HG02571 (cell line): ENCODE measurements around the gene SGSM1.
"Not testable (repeated sequence)": the region's sequence is repeated elsewhere in the genome, so short reads cannot be mapped to it uniquely, and the experiment has no call there.

ENCODE experiments used
- ATAC-seq: cut with Tn5 transposase; IDR thresholded peaks from one replicate; pipeline ENCODE4 v1.9.1; 2021; ENCODE audit warnings: mild to moderate bottlenecking, moderate library complexity; ENCODE audit not compliant: unreplicated experiment

The SGSM1 gene

DNA sequence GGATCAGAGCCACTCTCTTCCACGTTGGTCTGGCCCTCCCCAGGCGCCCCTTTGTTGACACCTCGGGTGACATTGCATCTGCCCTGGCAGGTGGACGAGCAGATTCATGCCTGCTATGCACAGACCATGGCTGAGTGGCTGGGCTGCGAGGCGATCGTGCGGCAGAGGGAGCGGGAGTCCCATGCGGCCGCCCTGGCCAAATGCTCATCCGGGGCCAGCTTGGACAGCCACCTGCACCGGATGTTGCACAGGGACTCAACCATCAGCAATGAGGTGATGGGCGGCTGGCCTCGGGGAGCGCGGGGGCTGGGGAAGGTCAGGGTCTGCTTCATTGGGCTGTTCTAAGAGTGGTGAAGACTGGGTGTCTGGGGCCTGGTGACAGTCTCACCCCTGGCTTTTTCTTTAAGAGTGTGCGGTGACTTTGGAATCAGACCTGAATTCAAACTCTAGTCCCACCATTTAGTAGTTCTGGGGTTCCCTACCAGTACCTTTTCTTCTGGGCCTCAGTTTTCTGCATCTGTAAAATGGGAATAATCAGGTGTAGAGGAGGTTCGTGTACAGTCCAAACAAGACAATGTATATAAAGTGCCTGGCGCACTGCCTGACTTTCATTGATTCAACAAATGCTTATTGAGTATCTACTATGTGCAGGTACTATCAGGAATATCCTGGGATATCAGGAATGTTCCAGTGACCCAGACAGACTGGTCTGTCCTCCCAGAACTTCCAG, 87.5 kb downstream of the SGSM1 start:
- no peak for ATAC-seq

DNA sequence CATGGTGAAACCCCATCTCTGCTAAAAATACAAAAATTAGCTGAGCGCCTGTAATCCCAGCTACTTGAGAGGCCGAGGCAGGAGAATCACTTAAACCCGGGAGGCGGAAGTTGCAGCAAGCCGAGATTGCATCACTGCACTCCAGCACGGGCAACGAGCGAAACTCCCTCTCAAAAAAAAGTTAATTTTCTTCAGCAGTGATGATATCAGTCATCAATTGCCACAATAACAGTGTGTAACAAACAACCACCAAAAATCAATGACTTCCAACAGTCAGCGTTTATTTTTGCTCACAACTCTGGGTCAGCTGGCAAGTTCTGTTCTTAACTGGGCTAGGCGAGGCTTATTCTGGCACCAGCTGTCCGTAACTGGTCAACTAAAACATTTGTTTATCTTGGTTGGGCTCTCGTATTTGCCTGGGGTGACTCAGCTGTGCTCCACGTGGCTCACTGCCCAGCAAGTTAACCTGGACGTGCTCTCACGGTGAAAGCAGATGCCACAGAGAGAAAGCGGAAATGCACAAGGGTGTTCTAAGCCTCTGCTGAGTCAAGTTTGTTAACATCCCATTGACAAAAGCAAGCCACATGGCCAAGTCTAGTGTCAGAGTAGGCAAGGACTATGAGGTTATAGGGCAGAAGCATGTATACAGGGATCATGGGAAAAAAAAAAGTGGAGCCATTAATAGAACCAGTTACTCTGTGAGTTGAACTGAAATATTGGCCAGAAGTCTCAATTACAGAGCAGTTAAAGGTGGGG, 88.4 kb downstream of the SGSM1 start:
- ATAC-seq, result no peak

DNA sequence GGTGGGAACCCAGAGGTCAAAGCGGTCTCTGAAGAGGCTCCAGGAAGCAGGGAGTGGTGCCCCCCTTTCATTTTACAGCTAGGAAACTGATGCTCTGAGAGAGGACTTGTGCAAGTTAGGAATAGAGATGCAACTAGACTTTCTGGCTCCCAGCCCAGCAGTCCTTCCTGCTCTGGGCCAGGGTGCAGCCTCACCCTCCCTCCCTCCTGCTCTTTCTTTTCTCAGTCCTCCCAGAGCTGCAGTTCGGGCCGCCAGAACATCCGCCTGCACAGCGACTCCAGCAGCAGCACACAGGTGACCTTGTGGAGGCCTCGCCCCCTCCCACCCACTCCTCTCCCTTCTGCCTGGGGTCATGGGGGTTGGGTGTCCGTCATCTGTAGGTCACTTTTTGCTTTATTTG, 89.0 kb downstream of the SGSM1 start:
- ATAC-seq, result no peak

DNA sequence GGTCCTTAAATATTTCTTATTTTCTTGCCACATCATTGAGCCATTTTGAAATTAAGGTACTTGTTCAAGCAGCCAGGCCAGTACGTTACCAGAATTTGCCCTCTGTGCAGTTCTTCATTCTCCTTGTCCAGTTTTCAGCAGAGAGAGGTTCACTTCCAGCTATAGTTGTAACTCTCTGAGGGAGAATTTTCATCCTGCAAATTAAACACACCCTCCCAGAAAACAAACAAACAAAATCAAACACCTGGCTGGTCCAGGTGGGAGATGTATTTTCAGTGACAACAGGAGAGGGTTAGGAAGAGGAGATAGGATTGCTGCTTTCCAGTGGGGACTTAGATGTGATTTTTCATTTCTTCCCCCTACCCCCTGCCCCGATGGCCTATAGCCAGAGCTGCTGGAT, 95.4 kb downstream of the SGSM1 start:
- no peak for ATAC-seq

DNA sequence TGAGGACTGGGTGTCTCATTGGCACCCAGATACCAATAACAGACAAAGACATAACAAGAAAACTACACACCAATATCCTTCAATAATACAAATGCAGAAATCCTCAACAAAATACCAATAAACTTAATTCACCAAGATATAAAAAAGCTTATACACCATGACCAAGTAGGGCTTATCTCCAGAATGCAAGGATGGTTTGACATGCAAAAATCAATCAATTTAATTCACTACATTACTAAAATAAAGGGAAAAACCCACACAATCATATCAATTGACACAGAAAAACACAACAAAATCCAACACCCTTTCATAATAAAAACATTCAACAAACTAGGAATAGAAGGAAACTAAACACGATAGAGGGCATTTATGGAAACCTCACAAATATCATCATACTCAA, 99.9 kb downstream of the SGSM1 start:
- ATAC-seq, result no peak

DNA sequence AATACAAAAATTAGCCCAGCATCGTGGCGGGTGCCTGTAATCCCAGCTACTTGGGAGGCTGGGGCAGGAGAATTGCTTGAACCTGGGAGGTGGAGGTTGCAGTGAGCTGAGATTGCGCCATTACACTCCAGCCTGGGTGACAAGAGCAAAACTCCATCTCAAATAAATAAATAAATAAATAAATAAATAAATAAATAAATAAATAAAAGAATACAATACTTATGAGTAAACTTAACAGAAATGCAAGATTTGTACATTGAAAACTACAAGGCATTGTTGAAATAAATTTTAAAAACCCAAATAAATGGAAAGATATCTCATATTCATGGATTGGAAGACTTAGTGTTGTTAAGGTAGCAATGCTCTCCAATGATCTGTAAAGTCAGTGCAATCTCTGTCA, 101.1 kb downstream of the SGSM1 start:
- ATAC-seq, result not testable (repeated sequence)

DNA sequence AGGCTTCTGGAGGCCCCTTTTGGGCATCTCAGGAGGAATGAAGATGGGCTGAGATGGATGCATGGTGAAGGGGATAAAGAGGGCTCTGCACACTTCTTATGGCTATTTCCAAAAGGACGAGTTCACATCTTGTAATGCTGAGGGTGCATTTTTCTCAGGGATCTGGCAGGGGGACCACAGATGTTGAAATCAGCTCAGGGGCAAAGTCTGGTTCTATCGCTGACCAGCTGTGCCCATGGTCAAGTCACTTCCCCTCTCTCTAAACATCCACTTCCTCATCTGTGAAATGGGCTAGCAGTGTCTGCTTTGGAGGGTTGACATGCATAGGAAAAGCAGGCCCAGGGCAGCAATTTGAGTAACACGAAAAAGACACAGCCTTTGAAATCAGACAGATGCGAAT, 114.0 kb downstream of the SGSM1 start:
- no peak for ATAC-seq

DNA sequence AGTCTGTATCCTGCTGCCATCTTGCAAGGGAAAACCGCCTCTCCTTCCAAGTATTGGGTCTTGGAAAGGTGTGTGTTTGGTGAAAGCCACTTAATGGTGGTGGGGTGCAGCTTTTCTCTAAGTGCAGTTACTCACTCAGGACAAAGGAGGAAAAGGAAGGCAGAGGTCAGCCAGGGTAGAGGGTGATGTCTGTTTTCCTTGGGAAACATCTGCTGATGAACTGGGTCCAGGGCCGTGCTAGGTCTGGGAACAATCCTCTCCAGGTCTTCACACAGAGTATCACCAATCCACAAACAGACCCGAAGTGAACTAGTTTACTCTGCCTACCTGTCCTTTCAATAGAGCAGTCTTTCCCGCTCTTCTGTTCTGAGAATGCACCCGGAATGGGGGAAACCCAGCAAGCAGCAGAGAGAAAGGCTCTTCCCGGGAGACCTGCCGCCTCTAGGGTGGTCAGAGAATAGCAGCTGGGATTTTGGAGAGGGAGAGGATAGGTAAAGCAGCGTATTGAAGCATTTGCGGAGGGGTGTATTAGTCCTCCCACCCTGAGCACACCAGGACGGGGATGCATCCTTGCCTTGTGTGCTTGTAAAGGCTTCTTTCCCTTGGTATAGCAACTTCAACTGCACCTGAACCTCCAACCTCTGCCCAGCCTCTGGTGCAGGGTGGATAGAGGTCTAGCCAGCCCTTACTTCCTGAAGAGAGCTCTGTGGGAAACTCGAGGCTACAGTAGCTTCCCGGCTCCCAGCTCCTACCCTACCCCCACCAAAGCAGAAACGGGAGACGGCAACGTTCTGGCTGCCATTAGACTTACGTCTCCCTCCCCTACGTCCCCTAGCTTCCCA, 119.8 kb downstream of the SGSM1 start:
- no peak for ATAC-seq

DNA sequence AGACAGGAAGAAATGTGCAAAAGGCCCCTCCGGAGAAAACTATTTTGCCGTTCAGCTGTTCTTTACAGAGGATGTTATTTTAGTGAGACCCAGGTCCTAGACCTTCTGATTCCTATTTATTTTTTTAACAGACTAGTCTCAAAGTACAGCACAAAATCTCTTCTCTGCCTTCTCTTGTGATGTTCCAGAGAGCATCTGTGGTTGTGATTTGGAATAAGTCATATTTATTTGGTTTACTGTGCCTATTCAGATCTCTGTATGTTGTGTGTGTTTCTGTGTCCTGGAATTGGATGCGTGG, 120.4 kb downstream of the SGSM1 start:
- ATAC-seq, result no peak

DNA sequence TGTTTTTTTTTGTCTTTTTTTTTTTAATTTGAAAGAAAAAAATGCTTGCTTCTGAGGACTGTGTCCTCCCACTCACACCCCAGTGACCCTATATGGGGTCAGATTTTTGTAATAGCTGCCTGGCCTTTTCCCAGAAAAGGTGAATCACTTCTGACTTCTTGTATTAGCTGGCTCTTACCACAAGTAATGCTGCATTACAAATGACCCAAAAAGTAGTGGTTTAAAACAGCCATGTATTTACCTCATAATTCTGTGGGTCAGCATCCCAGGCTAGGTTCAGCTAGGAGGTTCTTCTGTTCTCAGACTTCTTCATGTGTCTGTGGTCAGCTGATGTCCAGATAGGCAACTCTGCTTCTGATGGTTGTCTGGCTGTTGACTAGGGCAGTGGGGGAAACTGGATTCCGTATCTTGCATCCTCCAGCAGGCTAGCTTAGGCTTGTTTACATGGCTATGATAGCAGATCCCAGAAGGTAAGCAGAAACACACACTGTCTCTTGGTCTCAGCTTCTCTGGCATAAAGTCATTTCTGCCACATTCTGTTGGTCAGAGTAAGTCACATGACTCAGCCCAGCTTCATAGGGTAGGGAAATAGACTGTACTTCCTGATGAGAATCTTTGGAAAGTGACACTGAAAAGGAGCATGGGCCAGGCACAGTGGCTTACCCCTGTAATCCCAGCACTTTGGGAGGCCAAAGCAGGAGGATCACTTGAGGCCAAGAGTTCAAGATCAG, 121.0 kb downstream of the SGSM1 start:
- no peak for ATAC-seq

DNA sequence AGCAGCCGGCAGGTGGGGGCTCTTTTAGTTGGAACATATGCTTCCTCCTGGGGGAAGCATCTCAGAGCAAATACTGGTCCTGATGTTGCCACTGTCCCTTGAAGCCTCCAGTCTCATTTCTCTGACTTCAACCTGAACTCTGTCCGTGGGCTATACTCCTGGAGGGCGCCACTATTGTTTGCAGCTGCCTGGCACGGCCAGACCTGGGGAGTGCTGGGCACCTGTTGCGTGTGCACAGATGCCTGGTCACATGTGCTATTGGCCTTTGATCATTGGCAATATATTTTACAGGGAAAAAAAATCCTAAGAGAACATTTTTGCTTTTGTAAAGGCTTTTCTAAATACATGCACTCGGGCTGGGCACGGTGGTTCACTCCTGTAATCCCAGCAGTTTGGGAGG, 122.3 kb downstream of the SGSM1 start:
- ATAC-seq, result no peak

DNA sequence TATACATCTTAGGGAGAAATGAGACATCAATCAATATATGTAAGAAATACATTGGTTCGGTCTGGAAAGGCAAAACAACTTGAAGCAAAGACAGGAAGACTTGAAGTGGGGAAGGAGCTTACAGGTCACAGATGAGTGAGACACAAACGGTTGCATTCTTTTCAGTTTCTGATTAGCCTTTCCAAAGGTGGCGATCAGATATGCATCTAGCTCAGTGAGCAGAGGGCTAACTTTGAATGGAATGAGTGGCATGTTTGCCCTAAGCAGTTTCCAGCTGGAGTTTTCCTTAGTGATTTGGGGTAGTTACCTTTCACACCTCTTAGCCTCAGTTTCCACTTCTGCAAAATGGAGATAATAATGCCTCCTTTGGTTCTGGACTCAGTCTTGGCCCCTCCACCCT, 124.7 kb downstream of the SGSM1 start:
- no peak for ATAC-seq

DNA sequence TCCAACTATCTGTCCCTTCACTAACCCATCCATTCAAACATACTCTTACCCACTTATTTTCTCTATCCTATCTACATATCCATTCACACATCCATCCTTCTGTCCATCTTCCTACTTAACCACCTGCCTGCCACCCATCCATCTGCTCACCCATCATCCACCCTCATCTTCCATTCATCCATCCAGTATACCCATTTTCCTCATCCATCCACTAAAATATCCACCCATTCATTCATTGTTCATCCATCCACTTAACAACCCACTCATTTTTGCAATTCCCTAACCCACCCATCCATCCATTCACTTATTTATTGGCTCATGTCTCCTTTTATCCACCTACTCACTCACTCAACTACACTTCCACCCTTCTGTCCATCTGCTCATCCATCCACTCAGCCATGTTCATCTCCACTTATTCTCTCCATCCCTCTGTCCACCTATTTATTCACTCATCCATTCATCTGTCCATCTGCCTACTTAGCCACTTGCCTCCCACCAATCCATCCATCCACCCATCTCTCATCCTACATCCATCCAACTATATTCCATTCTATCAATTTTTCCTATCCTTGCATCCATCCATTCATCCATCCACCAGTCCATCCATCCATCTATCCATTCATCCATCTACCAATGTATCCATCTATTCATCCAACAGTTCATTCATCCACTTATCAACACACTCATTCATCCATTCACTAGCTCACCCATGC, 129.9 kb downstream of the SGSM1 start:
- ATAC-seq, result no peak

DNA sequence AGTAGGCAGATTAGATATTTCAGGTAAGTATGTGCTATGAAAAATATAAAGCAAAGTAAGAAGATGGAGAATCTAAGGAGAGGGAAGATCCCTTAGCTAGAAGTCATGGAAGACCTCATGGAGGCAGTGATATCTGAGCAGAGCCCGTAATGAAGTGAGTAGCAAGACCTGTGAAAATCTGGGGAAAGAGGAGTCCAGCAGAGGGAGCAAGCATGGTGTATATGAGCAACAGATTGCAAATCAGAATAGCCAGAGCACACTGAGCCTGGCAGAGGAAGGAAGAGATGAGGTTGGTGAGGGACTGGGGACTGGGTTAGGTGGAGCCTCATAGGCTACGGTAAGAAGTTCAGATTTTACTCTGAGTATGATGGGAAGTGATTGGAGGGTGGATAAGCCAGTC, 131.1 kb downstream of the SGSM1 start:
- no peak for ATAC-seq

DNA sequence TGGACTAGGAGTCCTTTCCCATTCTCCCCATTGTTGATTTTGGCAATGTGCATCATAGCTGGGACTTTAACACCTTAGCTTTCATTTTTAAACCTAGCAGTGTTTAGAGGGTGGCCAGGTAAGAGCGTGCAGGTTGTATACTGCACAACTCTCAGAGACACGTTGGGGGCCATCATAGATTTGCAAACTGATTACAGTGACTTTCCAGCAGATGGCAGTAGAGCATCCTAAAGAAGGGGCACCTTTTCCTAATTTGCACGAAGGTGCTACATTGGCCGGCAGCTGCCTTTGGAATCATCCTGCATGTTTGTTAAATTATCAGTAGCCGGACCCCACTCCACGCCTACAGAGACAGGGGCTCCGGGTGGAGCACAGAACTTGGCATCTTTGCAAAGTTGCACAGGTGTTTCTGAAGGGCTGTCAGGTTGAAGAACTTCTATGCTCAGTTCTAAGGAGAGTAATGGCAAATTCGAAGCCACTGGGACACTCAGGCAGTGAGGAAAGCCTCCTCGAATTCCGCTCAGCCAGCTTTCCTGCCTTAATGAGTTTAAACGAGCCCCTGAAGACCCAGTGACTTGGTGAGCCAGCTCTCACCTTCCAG, 132.8 kb downstream of the SGSM1 start:
- ATAC-seq, result no peak

DNA sequence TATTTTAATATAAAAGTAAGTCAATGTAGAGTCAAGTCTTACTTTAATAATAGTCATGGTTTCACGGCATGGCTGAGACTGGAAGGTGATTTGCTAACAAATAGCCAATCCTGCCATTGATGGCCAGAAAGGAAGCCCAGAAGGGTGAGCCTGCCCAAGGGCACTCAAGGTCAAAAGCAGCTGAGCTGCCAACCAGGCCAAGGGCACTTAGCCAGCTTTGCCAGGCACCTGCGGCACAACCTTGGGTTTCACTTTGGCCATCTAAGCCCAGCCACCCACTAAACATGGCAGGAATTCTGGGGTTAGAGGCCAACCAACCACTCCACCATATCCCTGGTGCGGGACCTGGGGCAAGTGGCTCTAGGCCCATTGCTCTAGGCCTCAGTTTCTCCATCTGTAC, 136.3 kb downstream of the SGSM1 start:
- ATAC-seq, result no peak

DNA sequence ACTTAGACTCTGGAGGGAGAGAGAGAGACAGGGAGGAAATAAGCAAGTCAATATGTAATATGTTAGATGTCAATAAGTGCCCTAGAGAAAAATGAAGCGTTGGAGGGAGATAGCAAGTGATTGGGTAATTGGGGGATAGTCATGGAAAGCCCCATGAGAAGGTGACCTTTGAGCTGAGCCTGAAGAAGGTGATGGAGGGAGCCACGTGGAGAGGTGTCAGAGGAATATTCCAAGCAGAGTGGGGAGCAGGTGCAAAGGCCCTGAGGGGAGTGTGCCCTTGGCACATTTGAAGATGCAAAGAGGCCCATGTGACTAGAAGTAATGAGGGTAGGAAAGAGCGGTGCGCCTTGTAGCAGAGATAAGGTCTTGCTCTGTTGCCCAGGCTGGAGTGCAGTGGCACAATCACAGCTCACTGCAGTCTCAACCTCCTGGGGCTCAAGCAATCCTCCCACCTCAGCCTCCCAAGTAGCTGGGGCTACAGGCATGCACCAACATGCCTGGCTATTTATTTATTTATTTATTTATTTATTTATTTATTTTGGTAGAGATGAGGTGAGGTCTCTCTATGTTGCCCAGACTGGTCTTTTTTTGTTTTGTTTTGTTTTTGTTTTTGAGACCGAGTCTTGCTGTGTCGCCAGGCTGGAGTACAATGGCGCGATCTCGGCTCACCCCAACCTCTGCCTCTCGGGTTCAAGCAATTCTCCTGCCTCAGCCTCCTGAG, 138.4 kb downstream of the SGSM1 start:
- ATAC-seq, result no peak

DNA sequence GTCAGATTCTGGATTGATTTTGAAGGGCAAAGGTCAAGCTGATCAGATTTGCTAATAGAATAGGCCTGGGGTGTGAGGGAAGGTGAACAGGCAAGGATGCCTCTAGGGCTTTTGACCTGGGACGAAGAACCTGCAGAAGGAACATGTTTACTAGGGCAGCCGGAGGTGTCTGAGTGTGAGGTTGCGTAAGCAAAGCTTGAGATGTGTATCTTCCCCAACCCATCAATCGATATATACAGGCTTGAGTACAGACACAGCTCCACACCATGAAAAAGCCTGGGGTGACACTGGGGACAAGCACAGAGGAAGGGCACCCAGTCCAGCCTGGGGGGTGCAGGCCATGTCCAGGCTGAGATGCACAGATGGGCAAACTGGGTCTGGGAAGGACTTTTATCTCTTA, 139.4 kb downstream of the SGSM1 start:
- ATAC-seq, result no peak

DNA sequence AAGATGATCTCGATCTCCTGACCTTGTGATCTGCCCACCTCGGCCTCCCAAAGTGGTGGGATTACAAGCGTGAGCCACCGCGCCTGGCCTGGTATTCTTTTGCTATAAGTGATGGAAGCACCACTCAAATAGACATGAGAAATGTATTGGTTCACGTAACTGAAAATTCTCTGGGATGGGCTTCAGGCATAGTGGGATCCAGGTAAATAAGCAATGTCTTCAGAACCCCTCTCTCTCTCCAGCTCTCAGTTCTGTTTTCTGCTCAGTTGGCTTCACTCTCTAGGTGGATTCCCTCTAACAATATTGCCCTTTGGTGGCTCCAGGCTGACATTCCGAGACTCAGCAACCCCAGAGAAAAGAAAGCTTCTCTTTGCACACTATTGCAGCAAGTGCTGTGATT, 141.4 kb downstream of the SGSM1 start:
- ATAC-seq, result no peak

DNA sequence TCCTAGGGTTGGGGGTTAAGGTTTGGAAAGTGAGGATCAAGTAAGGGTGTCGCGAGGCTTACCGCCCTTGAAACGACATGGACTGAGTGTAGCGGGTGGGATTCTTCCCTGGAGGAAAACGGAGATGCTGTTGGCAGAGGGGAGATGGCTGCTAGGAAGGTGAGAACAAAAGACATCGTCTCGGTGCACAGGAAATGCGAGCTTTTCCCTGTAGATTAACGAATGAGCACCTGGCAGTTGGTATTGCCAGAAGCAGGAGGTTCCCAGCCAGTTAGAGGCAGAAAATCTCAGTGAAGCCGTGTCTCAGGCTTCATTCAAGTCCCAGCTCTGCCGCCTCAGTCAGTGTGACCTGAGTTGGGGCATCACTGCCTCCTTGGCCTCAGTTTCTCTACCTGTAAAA, 141.9 kb downstream of the SGSM1 start:
- no peak for ATAC-seq
